Measurements from ENCODE around the gene PRKAG1.

DNA sequence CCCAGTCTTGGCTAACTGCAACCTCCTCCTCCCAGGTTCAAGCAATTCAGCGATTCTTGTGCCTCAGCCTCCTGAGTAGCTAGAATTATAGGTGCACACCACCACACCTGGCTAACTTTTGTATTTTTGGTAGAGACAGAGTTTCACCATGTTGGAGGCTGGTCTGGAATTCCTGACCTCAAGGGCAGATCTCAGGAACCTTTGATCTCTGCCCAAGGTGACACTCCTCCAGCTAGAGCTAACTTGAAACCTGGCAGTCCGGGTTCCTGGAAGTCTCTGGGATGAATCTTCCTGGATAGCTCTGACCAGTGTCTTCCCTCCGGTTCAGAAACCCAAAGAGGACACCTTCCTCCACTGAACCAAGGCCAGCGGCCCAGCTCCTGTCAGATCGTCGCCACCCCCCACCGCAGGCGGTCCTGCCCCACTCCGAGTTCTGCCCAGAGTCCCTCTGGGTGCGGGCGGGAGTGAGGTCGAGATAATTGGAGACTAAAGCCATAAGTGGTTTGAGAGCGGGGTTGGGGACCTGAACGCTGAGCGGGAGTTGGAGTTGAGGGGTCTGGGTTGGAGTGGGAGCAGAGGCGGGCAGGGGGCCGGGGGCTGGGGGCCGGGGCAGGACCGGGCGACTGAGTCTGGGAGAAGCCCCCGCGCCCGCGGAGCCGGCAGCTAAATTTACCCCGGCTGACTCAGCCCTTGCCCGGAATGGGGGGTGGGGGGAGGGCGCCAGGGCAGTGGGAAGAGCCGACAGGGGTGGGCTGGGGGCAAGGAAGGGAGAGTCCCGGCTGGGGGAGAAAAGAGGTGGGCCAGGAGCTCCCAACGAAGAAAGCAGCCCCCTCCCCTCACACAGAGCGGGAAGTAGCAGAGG, 24.1 kb downstream of the PRKAG1 start:
- TF ChIP-seq, protein P1, sequence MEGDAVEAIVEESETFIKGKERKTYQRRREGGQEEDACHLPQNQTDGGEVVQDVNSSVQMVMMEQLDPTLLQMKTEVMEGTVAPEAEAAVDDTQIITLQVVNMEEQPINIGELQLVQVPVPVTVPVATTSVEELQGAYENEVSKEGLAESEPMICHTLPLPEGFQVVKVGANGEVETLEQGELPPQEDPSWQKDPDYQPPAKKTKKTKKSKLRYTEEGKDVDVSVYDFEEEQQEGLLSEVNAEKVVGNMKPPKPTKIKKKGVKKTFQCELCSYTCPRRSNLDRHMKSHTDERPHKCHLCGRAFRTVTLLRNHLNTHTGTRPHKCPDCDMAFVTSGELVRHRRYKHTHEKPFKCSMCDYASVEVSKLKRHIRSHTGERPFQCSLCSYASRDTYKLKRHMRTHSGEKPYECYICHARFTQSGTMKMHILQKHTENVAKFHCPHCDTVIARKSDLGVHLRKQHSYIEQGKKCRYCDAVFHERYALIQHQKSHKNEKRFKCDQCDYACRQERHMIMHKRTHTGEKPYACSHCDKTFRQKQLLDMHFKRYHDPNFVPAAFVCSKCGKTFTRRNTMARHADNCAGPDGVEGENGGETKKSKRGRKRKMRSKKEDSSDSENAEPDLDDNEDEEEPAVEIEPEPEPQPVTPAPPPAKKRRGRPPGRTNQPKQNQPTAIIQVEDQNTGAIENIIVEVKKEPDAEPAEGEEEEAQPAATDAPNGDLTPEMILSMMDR (IDR thresholded peaks at IDR 0.05): no peak
- no peak for TF ChIP-seq POLR2A (IDR thresholded peaks at IDR 0.05)
